Measurements from ENCODE around the gene RFTN1.

The RFTN1 gene

GRCh38 chr3:16272588-16272987 is 240.9 kb downstream of the RFTN1 start:
- DNase-seq (ENCODE audit: low spot score): no peak

GRCh38 chr3:16270855-16271254 is 242.6 kb downstream of the RFTN1 start:
- no peak for DNase-seq (ENCODE audit: low spot score)

GRCh38 chr3:16266714-16267113 is 246.8 kb downstream of the RFTN1 start:
- no peak for DNase-seq (ENCODE audit: low spot score)

All from SW480 (cell line).